ENCODE results near the gene BZW2.

BZW2 gene

DNA sequence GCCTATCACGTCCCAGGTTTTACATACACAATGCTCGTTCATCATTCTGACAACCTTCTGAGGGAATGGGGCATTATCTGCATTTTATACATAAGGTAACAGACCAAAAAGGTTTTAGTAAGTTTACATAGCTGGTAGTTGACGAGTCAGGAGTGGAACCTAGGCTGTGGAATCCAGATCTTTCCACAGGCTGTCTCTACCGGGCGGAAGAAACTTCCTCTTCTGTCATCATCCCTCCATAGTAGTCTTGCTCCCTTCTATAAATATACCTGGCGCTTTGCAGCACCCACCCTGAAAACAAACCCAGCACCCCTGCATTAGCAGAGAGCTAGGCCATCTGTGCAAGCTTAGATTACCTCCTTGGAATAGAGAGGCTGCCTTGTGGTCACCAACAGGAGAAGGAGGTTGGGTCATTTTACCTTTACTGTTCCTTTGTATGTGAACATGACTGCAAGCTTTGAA lies 108.9 kb downstream of the BZW2 start:
- Histone ChIP-seq H3K27ac (ENCODE audit: poor library complexity, severe bottlenecking) (no peak overlapping the region), H3K27me3 (ENCODE audit: insufficient read depth, poor library complexity, severe bottlenecking) (no peaks in the 10 kb centered on the region), H3K36me3 (ENCODE audit: low read depth) (no peaks in the 10 kb centered on the region), H3K4me1 (ENCODE audit: insufficient read depth, poor library complexity, severe bottlenecking) (peaks cover 12% of the 10 kb centered on the region), H3K9me3 (ENCODE audit: severe bottlenecking) (no peaks in the 10 kb centered on the region), H3K4me3 (ENCODE audit: severe bottlenecking) (peak overlapping the region; percentile 63)
- ATAC-seq (ENCODE audit: low read depth): no peak
- TF ChIP-seq, protein P1, sequence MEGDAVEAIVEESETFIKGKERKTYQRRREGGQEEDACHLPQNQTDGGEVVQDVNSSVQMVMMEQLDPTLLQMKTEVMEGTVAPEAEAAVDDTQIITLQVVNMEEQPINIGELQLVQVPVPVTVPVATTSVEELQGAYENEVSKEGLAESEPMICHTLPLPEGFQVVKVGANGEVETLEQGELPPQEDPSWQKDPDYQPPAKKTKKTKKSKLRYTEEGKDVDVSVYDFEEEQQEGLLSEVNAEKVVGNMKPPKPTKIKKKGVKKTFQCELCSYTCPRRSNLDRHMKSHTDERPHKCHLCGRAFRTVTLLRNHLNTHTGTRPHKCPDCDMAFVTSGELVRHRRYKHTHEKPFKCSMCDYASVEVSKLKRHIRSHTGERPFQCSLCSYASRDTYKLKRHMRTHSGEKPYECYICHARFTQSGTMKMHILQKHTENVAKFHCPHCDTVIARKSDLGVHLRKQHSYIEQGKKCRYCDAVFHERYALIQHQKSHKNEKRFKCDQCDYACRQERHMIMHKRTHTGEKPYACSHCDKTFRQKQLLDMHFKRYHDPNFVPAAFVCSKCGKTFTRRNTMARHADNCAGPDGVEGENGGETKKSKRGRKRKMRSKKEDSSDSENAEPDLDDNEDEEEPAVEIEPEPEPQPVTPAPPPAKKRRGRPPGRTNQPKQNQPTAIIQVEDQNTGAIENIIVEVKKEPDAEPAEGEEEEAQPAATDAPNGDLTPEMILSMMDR (IDR thresholded peaks at IDR 0.05; ENCODE audit: poor library complexity, severe bottlenecking): no peak
- DNase-seq (ENCODE audit: low spot score): no peak

GRCh38 chr7:16755397-16755796 lies 109.4 kb downstream of the BZW2 start:
- H3K4me3 ChIP-seq (ENCODE audit: severe bottlenecking): no peak overlapping the region
- no peaks in the 10 kb centered on the region for H3K36me3 ChIP-seq (ENCODE audit: low read depth)
- ATAC-seq (ENCODE audit: low read depth) (no peak), DNase-seq (ENCODE audit: low spot score) (no peak)
- H3K27ac ChIP-seq (ENCODE audit: poor library complexity, severe bottlenecking): no peak overlapping the region
- no peaks in the 10 kb centered on the region for H3K27me3 ChIP-seq (ENCODE audit: insufficient read depth, poor library complexity, severe bottlenecking)
- no peaks in the 10 kb centered on the region for H3K9me3 ChIP-seq (ENCODE audit: severe bottlenecking)
- H3K4me1 ChIP-seq (ENCODE audit: insufficient read depth, poor library complexity, severe bottlenecking): peaks cover 12% of the 10 kb centered on the region
- TF ChIP-seq, protein P1 (IDR thresholded peaks at IDR 0.05; ENCODE audit: poor library complexity, severe bottlenecking): no peak
